Neuron (in vitro differentiated cells): ENCODE measurements around the gene OLR1.

ENCODE experiments used
- H2AFZ ChIP-seq: one replicate; pipeline ENCODE4 v1.6.1; 2013; ENCODE audit warnings: low read depth, mild to moderate bottlenecking, inconsistent platforms, low read length, moderate library complexity
- H3K27me3 ChIP-seq: one replicate; pipeline ENCODE4 v1.6.1; 2013; ENCODE audit warnings: low read length; ENCODE audit not compliant: insufficient read depth
- H3K36me3 ChIP-seq: one replicate; pipeline ENCODE4 v1.6.1; 2013; ENCODE audit warnings: low read length; ENCODE audit not compliant: insufficient read depth
- H3K4me1 ChIP-seq: one replicate; pipeline ENCODE4 v1.6.1; 2013; ENCODE audit warnings: low read length; ENCODE audit not compliant: insufficient read depth
- H3K4me3 ChIP-seq: 2 replicates; pipeline ENCODE4 v1.5.1; 2013; ENCODE audit warnings: mild to moderate bottlenecking, low read length, moderate library complexity
- H3K9me3 ChIP-seq: one replicate; pipeline ENCODE4 v1.6.1; 2013; ENCODE audit warnings: low read length

OLR1 gene

DNA sequence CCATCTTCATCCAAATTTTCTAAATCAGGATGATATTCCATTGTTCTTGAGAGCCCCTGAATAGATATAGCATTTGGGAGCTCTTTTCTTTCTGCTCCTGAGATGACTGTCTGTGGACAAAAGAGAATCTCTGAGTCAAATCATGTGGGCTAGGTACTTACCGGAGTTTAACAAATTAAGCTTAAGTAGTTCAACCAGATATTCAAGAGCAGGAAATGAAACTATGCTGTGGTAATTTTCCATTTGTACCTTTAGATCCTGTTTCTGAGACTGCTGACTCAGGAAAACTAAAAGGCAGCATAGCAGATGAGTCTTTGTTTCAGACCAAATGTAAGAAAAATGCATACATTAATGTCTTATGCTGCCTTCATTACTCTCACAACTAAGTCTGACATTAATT, 41.9 kb downstream of the OLR1 start, which contains the start of gene CLEC7A:
Gene CLEC7A, minus strand, starts transcription at position 158 of the 400 bp plus-strand sequence. Its CDS starts 117 bp downstream, at position 41.
- Histone ChIP-seq H3K27me3 (peaks cover 2% of the 10 kb centered on the region), H3K4me3 (no peak within 1 kb of the TSS), H3K4me1 (no peaks in the 10 kb centered on the region), H3K9me3 (no peaks in the 10 kb centered on the region), H2AFZ (no peak within 1 kb of the TSS), H3K36me3 (no peaks in the 10 kb centered on the region)

DNA sequence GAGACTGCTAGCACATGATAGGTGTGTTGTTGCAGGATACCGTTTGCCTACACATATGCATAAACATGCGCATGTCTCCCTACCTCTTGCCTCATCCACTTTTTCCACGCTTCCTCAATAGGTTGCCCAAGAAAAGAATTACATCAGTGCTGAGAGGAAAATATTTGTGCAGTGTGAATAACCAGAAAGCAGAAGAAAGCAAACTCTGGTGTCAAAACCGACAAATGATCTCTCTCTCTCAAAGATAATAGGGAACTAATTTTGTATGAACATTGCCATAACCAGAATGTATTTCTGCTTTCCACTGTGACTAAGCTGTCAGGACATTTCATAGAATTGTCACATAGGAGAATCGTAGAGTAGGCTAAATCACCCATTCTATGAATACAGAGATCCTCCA, 43.2 kb downstream of the OLR1 start:
- no peaks in the 10 kb centered on the region for H3K36me3 ChIP-seq
- H3K9me3 ChIP-seq = no peaks in the 10 kb centered on the region
- H3K4me1 ChIP-seq = no peaks in the 10 kb centered on the region
- H3K27me3 ChIP-seq = peaks cover 2% of the 10 kb centered on the region
- H2AFZ ChIP-seq = no peak overlapping the region
- H3K4me3 ChIP-seq = no peak overlapping the region

DNA sequence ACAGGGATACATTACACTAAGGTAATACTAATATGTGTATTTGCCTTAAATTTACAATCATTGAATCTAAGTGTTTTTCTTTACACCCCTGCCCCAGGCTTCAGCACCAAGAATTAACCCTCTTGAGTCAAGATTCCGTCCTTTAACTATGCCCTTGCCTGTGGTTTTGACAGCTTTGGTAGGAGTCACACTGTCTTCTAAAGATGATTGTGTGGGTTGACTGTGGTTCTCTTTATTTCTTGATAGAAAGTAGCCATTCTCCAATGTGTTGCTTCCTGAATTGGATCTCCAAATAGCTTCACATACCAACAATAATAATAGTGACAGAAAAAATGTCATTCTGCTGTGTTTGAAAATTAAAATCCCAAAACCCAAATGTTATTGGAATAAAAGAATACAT, 45.5 kb downstream of the OLR1 start:
- H2AFZ ChIP-seq = no peak overlapping the region
- no peaks in the 10 kb centered on the region for H3K36me3 ChIP-seq
- no peaks in the 10 kb centered on the region for H3K9me3 ChIP-seq
- H3K27me3 ChIP-seq = peaks cover 2% of the 10 kb centered on the region
- no peak overlapping the region for H3K4me3 ChIP-seq
- H3K4me1 ChIP-seq = no peaks in the 10 kb centered on the region

DNA sequence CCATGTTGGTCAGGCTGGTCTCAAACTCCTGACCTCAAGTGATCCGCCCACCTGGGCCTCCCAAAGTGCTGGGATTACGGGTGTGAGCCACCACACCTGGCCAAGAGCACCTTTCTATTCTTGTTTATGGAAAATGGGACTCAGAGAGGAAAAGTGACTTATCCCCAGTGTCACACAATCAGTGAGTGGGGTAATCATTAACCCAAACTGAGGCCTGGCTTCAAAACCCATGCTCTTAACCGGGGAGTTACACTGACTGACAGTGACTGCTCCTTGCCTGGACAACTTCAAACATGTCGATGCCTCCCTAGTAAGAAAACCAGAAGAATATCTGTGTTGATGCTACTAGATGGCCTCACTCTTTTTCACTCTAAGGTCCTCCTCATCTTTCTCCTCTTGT, 49.2 kb downstream of the OLR1 start:
- H3K27me3 ChIP-seq = no peaks in the 10 kb centered on the region
- H2AFZ ChIP-seq = no peak overlapping the region
- no peaks in the 10 kb centered on the region for H3K4me1 ChIP-seq
- no peaks in the 10 kb centered on the region for H3K36me3 ChIP-seq
- H3K9me3 ChIP-seq = no peaks in the 10 kb centered on the region
- no peak overlapping the region for H3K4me3 ChIP-seq

DNA sequence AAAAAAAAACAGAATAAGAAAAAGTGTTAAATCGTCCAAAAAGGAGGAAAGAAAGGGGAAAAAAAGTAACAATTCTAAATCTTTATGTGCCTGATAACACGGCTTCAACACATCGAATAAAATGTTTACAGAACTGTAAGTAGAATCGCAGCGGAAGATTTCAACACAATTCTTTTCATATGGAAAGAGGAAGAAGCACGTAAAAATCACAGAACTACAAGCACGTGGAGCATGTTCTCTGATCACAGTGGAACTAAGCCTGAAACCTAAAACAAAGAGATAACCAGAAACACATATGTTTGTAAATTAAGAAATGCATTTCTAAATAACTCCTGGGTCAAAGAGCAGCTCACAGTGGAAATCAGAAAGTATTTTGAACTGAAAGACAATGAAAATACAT, 50.7 kb downstream of the OLR1 start:
- no peaks in the 10 kb centered on the region for H3K9me3 ChIP-seq
- H3K27me3 ChIP-seq = no peaks in the 10 kb centered on the region
- H2AFZ ChIP-seq = no peak overlapping the region
- no peak overlapping the region for H3K4me3 ChIP-seq
- no peaks in the 10 kb centered on the region for H3K4me1 ChIP-seq
- no peaks in the 10 kb centered on the region for H3K36me3 ChIP-seq

DNA sequence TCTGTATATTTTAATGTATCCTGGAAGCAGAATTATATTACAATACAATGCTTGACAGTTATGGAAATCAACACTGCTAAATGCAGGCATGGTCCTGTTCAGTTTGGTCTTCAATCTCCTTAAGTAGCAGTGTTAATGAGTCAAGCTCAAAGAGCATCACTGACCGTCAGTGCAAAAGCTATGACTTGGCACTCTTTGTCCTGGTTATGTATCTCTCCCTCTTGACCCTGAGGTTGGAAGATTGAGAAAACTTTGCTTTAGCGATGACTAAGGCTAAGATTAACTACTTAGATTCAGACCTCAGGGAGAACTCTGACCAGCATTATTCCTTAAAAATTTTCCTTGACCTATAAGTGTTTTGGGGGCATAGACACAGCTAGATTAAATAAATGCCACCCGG, 52.9 kb downstream of the OLR1 start:
- H3K4me3 ChIP-seq = no peak overlapping the region
- no peaks in the 10 kb centered on the region for H3K4me1 ChIP-seq
- no peaks in the 10 kb centered on the region for H3K9me3 ChIP-seq
- no peaks in the 10 kb centered on the region for H3K36me3 ChIP-seq
- no peak overlapping the region for H2AFZ ChIP-seq
- no peaks in the 10 kb centered on the region for H3K27me3 ChIP-seq

DNA sequence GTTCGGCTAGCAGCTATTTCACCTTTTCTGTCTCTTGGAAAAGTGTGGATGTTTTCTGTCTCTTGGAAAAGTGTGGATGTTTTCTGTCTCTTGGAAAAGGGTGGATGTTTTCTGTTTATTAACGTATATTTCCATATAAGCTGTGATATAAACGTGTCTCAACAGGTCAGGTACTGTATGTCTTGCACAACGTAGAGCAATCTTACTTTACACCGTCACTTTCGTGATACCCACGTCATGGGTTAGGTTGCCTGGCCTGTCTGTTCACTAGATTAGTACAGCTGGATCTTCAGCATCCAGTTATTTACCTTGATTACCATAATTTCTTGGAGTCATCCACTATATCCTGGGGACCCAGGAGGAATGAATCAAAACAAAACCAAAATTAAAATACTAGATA, 56.0 kb downstream of the OLR1 start:
- Histone ChIP-seq H2AFZ (no peak overlapping the region), H3K4me1 (no peaks in the 10 kb centered on the region), H3K27me3 (no peaks in the 10 kb centered on the region), H3K4me3 (no peak overlapping the region), H3K9me3 (no peaks in the 10 kb centered on the region), H3K36me3 (no peaks in the 10 kb centered on the region)

DNA sequence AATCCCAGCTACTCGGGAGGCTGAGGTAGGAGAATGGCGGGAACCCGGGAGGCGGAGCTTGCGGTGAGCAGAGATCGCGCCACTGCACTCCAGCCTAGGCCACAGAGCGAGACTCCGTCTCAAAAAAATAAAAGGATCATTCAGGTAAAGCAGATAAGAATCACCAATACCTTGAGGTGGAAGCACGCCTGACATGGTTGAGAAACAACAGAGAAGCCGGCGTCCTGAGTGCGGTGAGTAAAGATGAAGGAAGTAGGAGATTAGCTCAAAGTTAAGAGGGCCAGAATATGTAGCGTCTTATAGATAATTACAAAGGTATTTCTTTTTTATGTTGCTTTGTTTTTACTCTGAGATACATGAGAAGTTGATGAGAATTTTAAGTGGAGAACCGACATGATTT, 56.6 kb downstream of the OLR1 start:
- no peak overlapping the region for H3K4me3 ChIP-seq
- no peak overlapping the region for H2AFZ ChIP-seq

DNA sequence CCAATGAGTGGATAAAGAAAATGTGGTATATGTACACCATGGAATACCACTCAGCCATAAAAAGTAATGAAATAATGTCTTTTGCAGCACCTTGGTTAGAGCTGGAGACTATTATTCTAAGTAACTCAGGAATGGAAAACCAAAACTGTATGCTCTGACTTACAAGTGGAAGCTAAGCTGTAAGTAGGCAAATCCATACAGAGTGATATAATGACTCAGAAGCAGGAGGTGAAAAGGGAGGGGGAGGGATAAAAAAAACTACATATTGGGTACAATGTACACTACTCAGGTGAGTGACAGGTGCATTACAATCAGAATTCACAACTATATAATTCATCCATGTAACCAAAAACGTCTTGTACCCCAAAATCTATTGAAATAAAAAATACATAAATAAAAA, 58.0 kb downstream of the OLR1 start:
- H3K36me3 ChIP-seq = no peaks in the 10 kb centered on the region
- no peak overlapping the region for H2AFZ ChIP-seq
- H3K27me3 ChIP-seq = no peaks in the 10 kb centered on the region
- H3K4me1 ChIP-seq = no peaks in the 10 kb centered on the region
- no peaks in the 10 kb centered on the region for H3K9me3 ChIP-seq
- H3K4me3 ChIP-seq = no peak overlapping the region

More for the DNA sequence above, 56.6 kb downstream of the OLR1 start:
- Histone ChIP-seq H3K36me3 (no peaks in the 10 kb centered on the region), H3K27me3 (no peaks in the 10 kb centered on the region), H3K9me3 (no peaks in the 10 kb centered on the region), H3K4me1 (no peaks in the 10 kb centered on the region)

DNA sequence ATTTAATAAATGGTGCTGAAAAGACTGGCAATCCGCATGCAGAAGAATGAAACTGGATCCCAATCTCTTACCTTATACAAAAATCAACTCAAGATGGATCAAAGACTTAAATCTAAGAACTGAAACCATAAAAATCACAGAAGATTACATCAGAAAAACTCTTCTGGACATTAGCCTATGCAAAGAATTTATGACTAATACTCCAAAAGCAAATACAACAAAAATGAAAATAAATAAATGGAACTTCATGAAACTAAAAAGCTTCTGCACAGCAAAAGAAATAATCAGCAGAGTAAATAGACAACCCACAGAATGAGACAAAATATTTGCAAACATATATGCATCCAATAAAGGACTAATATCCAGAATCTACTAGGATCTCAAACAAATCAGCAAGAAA, 58.9 kb downstream of the OLR1 start:
- no peak overlapping the region for H3K4me3 ChIP-seq
- H3K9me3 ChIP-seq = no peaks in the 10 kb centered on the region
- H3K4me1 ChIP-seq = no peaks in the 10 kb centered on the region
- no peak overlapping the region for H2AFZ ChIP-seq
- no peaks in the 10 kb centered on the region for H3K27me3 ChIP-seq
- no peaks in the 10 kb centered on the region for H3K36me3 ChIP-seq

DNA sequence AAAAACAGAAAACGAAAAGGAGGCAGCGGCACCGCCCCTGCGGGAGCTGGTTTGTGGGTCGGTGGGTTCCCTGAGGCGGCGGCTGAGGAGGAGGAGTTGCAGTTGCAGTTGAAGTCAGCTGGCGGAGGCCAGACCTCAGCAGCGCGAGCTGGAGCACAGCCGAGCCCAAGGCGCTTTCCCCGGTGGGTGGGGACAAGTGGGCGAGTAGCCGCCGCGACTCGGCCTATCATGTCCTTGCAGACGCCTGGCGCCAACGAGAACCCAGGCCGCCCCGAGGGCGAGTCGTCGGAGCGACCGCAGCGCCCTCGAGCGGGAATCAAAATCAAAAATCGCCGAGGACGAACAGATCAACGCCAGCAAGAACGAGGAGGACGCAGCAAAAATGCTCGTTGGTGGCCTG, 60.5 kb downstream of the OLR1 start:
- Histone ChIP-seq H3K36me3 (no peaks in the 10 kb centered on the region), H3K27me3 (no peaks in the 10 kb centered on the region), H3K4me1 (no peaks in the 10 kb centered on the region), H3K4me3 (no peak overlapping the region), H3K9me3 (no peaks in the 10 kb centered on the region), H2AFZ (no peak overlapping the region)

DNA sequence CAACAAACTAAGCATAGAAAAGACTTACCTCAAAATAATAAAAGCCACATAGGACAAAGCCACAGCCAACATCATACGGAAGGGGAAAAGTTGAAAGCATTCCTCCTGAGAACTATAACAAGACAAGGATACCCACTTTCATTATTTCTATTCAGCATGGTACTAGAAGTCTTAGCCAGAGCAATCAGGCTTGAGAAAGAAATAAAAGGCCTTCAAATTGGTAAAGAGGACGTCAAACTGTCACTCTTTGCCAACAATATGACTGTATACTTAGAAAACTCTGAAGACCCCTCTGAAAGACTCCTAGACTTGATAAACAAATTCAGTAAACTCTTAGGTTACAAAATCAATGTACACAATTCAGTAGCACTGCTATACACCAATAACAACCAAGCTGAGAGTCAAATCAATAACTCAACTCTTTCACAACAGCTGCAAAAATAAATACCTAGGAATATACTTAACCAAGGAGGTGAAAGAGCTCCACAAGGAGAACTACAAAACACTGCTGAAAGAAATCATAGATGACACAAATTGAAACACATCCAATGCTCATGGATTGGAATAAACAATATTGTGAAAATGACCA, 61.6 kb downstream of the OLR1 start:
- Histone ChIP-seq H3K27me3 (no peaks in the 10 kb centered on the region), H3K4me3 (no peak overlapping the region), H2AFZ (no peak overlapping the region), H3K9me3 (no peaks in the 10 kb centered on the region), H3K4me1 (no peaks in the 10 kb centered on the region), H3K36me3 (no peaks in the 10 kb centered on the region)
